HepG2 (cell line): ENCODE measurements around the gene NGRN. TPM values are rescaled to one million over a fixed set of nuclear protein-coding genes. Genes with fewer than 3 reads are reported as not detected.

Experiments used
- ELF1 ChIP-seq: sonication (generic); formaldehyde crosslinking; IDR thresholded peaks from 2 replicates; pipeline ENCODE4 v1.4.0; 2020; ENCODE audit warnings: missing genetic modification reagents
- FOXA3 ChIP-seq: IDR thresholded peaks from 2 replicates; pipeline ENCODE4 v1.6.1; 2016; ENCODE audit warnings: missing genetic modification reagents, missing compliant biosample characterization
- GPBP1L1 ChIP-seq: sonication (generic); formaldehyde crosslinking; IDR thresholded peaks from 2 replicates; pipeline ENCODE4 v1.5.0; 2020; ENCODE audit warnings: mild to moderate bottlenecking, missing genetic modification reagents
- NCOA1 ChIP-seq: sonication (generic); formaldehyde crosslinking; IDR thresholded peaks from 2 replicates; pipeline ENCODE4 v1.9.0; 2021; ENCODE audit warnings: missing genetic modification reagents
- NCOA2 ChIP-seq: sonication (generic); formaldehyde crosslinking; IDR thresholded peaks from 2 replicates; pipeline ENCODE4 v1.8.0; 2022; ENCODE audit warnings: inconsistent platforms
- NR0B2 ChIP-seq: sonication (generic); formaldehyde crosslinking; IDR thresholded peaks from 2 replicates; pipeline ENCODE4 v1.4.0; 2020; ENCODE audit warnings: mild to moderate bottlenecking, missing genetic modification reagents
- PBX3 ChIP-seq: sonication (generic); formaldehyde crosslinking; IDR thresholded peaks from 2 replicates; pipeline ENCODE4 v1.8.1; 2023; ENCODE audit warnings: missing genetic modification reagents, inconsistent platforms, borderline replicate concordance
- RAD21 ChIP-seq: fragments of 450-650 bp; formaldehyde crosslinking; IDR thresholded peaks from 2 replicates; pipeline ENCODE4 v1.5.0; 2020; ENCODE audit warnings: mild to moderate bottlenecking
- RAD51 ChIP-seq: fragments of 450-650 bp; IDR thresholded peaks from 2 replicates; pipeline ENCODE4 v1.6.1; 2016; ENCODE audit warnings: borderline replicate concordance
- REST ChIP-seq, 2 experiments: IDR thresholded peaks; 2 replicates each; pipeline ENCODE4 v1.6.1; 2011 to 2012; ENCODE audit warnings: low read length in 2 of 2, borderline replicate concordance in 1 of 2, low read depth in 1 of 2, mild to moderate bottlenecking in 1 of 2, moderate library complexity in 1 of 2
- SOX6 ChIP-seq, 2 experiments: fragments of 450-650 bp in 1 of 2; sonication (generic) in 1 of 2; formaldehyde crosslinking in 1 of 2; IDR thresholded peaks; 2 replicates each; pipeline versions ENCODE4 v1.4.0 to v1.6.1; 2017 to 2020; ENCODE audit warnings: antibody characterized with exemption in 1 of 2, mild to moderate bottlenecking in 1 of 2, missing genetic modification reagents in 1 of 2
- ZFYVE20 ChIP-seq: sonication (generic); formaldehyde crosslinking; IDR thresholded peaks from 2 replicates; pipeline ENCODE4 v1.8.0; 2023; ENCODE audit warnings: low read depth, mild to moderate bottlenecking, moderate library complexity, missing genetic modification reagents, borderline replicate concordance
- ZIK1 ChIP-seq: sonication (generic); formaldehyde crosslinking; IDR thresholded peaks from 2 replicates; pipeline ENCODE4 v1.5.0; 2020; ENCODE audit warnings: mild to moderate bottlenecking, low read depth, missing genetic modification reagents, borderline replicate concordance
- ZNF205 ChIP-seq: IDR thresholded peaks from 2 replicates; pipeline ENCODE4 v1.6.1; 2018; ENCODE audit warnings: missing biosample characterization, missing genetic modification reagents
- ZNF234 ChIP-seq: sonication (generic); formaldehyde crosslinking; conservative IDR thresholded peaks from 2 replicates; pipeline ENCODE4 v1.5.1; 2020; ENCODE audit warnings: mild to moderate bottlenecking, missing genetic modification reagents
- ZNF615 ChIP-seq: sonication (generic); formaldehyde crosslinking; IDR thresholded peaks from 2 replicates; pipeline ENCODE4 v1.5.0; 2020; ENCODE audit warnings: mild to moderate bottlenecking, missing genetic modification reagents, borderline replicate concordance
- ZNF687 ChIP-seq: sonication (generic); formaldehyde crosslinking; IDR thresholded peaks from 2 replicates; pipeline ENCODE4 v1.5.1; 2020; ENCODE audit warnings: mild to moderate bottlenecking, missing genetic modification reagents, moderate library complexity
- polyA plus RNA-seq, 8 experiments: library from polyadenylated mRNA; depleted of rRNA in 3 of 8; stranded (reverse) in 7 of 8; unstranded in 1 of 8; fragments of >200 nt; fragmentation: Illumina TruSeq in 4 of 8; extraction: Trizol in 4 of 8; gene quantifications; 2 replicates each; pipeline versions ENCODE4 v1.2.1 to v1.2.3, GENCODE V29; 2011 to 2016; ENCODE audit warnings: low read depth in 4 of 8, missing spikeins in 1 of 8, mixed read lengths in 1 of 8; ENCODE audit not compliant: insufficient read depth in 1 of 8
- total RNA-seq, 5 experiments: library from RNA; depleted of rRNA; stranded (reverse); fragments of >200 nt; fragmentation: Illumina TruSeq; extraction: Trizol; gene quantifications; 2 replicates each; pipeline ENCODE4 v1.2.3, GENCODE V29; 2016; ENCODE audit warnings: low read depth in 1 of 5

The NGRN gene
- total and polyA plus RNA-seq, 2 of the 13 experiments (the other 11 are each of a cell fraction or from before 2014, with no cell fraction given): 39.8 to 63.7 TPM

- TF ChIP-seq ZIK1 (CRISPR knock-in tag) (no peak), NR0B2 (CRISPR knock-in tag) (peak; percentile 24; the same call in 1 of the 2 replicates), RAD21 (CRISPR knock-in tag) (peak; percentile 93), RAD51 (no peak), ZNF615 (no peak), ZNF205 (CRISPR knock-in tag) (0 out of 2 replicates have a peak, but pooled peaks have one; percentile 40), NCOA1 (CRISPR knock-in tag) (no peak), REST (IDR thresholded peaks at IDR 0.05; ENCODE audit: borderline replicate concordance in 1 of 2, low read depth in 1 of 2, low read length in 2 of 2) (no peak), GPBP1L1 (CRISPR knock-in tag) (no peak), PBX3 (no peak), ZNF687 (CRISPR knock-in tag) (peak; percentile 64), ELF1 (CRISPR knock-in tag) (no peak), ZFYVE20 (no peak), FOXA3 (CRISPR knock-in tag) (0 out of 2 replicates have a peak, but pooled peaks have one; percentile 15), SOX6 (IDR thresholded peaks at IDR 0.05) (no peak), SOX6 (CRISPR knock-in tag; IDR thresholded peaks at IDR 0.05) (0 out of 2 replicates have a peak, but pooled peaks have one; percentile 36), NCOA2 (no peak), ZNF234 (CRISPR knock-in tag) (no peak)
Measured at GRCh38 chr15:90221246-90221900, 44.1 kb upstream of the NGRN start (continued).
